ENCODE measurements around the gene GLRX5. TPM values are rescaled to one million over a fixed set of nuclear protein-coding genes. Genes with fewer than 3 reads are reported as not detected.

Gene GLRX5
- total RNA-seq, 1 donor = 35.8 TPM

- DNase-seq (ENCODE audit: low read depth) = no peak
- TF ChIP-seq CTCF (IDR thresholded peaks at IDR 0.05; ENCODE audit: insufficient read depth, low read depth, low read length) = no peak
- H3K4me3 ChIP-seq (ENCODE audit: low read depth, low read length) = no peak overlapping the region
These were observed 12.3 kb upstream of the GLRX5 start for GRCh38 chr14:95522556-95522955.

GRCh38 chr14:95523051-95523814, 11.6 kb upstream of the GLRX5 start:
- DNase-seq (ENCODE audit: low read depth) = peak; percentile 88
- H3K4me3 ChIP-seq (ENCODE audit: low read depth, low read length) = peak overlapping the region; percentile 44
- no peak for TF ChIP-seq CTCF (IDR thresholded peaks at IDR 0.05; ENCODE audit: insufficient read depth, low read depth, low read length)

- peak; percentile 90 for DNase-seq (ENCODE audit: low read depth)
- H3K4me3 ChIP-seq (ENCODE audit: low read depth, low read length) = peak overlapping the region; percentile 44
- peak; percentile 23 for TF ChIP-seq CTCF (IDR thresholded peaks at IDR 0.05; ENCODE audit: insufficient read depth, low read depth, low read length)
These were observed 10.9 kb upstream of the GLRX5 start for GRCh38 chr14:95523815-95524448.

- TF ChIP-seq CTCF (IDR thresholded peaks at IDR 0.05; ENCODE audit: insufficient read depth, low read depth, low read length) = no peak
- no peak overlapping the region for H3K4me3 ChIP-seq (ENCODE audit: low read depth, low read length)
- DNase-seq (ENCODE audit: low read depth) = no peak
These were observed 9.9 kb upstream of the GLRX5 start for GRCh38 chr14:95524706-95525512.

GRCh38 chr14:95525999-95526398, 8.9 kb upstream of the GLRX5 start:
- DNase-seq (ENCODE audit: low read depth) = no peak
- TF ChIP-seq CTCF (IDR thresholded peaks at IDR 0.05; ENCODE audit: insufficient read depth, low read depth, low read length) = no peak
- no peak overlapping the region for H3K4me3 ChIP-seq (ENCODE audit: low read depth, low read length)

GRCh38 chr14:95526483-95527386, 8.1 kb upstream of the GLRX5 start:
- no peak for DNase-seq (ENCODE audit: low read depth)
- TF ChIP-seq CTCF (IDR thresholded peaks at IDR 0.05; ENCODE audit: insufficient read depth, low read depth, low read length) = no peak
- no peak overlapping the region for H3K4me3 ChIP-seq (ENCODE audit: low read depth, low read length)
